ENCODE measurements around the gene TGFBR3.

TGFBR3 gene

DNA sequence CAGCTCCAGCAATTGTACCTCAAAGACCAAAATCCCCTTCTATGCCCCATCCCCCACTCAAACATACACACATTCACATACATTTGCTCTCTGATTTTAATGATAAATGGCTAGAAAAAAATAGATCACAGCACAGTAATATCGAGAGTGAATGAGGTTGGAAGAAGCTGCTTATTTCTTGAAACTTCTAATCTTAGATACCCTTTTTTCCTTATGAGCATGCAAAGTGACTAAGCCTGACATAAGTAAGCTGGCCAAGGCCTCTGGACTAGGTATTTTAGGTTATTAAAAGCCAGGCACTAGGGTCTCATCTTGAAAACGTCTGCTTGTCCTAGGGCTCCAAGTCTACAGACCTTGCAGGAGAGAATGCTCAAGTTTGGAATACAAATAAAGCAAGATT lies 133.6 kb downstream of the TGFBR3 start:
- DNase-seq = no peak

DNA sequence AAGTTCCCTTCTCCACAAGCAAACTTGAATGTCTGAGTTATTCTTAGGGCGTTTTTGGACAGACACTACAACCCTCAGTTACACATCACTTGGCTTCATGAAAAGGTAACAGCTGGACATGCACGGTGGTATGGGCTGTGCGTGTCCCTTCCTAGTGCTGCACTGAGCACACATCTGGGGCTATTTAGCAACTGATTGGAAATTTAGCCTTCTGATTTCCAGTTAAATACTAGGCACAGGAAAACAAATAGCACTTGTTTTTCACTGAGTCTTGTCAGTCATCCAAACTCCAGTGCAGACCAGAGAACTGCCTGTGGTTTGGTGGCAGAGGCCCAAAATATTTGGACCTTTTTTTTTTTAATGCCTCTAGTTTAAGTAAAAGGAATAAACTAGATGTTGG lies 134.7 kb downstream of the TGFBR3 start:
- DNase-seq = peak; percentile 27

DNA sequence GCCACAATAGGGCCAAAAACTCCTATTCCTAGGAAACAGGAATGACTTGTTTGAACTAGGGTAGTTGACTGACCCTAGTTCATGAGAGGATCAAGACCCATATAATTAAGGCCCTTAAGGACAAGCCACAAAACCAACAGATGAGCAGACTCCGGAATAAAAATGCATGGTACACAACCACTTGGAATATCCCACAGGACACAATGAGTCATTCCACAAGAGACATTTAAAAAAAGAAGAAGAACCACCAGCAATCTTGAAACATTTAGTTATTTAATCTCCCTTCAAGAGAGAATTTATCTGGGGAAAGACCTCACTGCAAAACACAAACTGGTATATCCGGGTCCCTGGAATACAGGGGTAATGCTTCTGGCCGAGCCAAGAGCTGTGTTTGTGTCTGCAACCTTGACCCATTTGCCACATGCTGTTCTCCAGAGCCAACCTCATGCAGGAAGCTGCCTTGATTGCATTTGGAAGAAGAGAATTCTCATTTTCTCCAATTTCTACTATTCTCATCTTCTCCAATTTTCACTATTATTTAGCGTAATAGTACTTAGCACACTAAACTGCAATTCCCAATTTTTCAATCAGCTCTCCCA lies 135.5 kb downstream of the TGFBR3 start:
- DNase-seq = no peak

DNA sequence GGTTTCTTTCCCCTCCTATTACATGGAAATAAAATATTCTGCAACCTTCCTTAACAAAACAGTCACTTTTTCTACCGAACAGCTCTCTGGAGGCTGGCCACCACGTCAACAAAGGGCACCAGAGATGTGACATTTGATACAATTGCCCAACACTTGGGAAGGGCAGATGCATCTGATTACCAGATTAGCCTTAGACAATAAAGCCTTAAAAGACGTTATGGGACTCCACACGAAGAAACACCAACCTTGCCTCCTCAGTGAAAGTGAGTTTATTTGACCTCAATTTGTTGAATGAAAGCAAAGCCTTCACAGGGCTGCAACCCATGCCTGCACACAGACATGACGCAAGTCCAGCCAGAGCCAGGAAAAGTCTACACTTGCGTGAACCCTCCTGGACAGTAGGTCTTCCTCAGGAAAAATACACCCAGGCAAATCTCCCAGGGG lies 136.1 kb downstream of the TGFBR3 start:
- no peak for DNase-seq

DNA sequence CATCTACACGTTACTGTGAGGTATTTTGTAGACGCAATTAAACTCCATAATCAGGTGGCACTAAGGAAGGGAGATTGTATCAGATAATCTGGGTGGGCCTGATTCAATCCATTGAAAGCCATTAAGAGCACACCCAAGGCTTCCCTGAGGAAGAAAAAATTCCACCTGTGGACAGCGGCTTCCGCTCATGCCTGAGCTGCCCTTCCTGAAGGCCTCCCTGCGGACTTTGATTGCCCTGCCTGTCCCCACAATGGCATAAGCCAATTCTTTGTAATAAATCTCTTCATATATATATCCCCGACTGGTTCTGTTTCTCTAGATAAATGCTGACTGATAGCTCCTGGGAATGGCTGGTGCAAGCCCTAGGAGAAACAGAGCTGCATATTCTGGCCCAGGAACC lies 138.3 kb downstream of the TGFBR3 start:
- DNase-seq = no peak

DNA sequence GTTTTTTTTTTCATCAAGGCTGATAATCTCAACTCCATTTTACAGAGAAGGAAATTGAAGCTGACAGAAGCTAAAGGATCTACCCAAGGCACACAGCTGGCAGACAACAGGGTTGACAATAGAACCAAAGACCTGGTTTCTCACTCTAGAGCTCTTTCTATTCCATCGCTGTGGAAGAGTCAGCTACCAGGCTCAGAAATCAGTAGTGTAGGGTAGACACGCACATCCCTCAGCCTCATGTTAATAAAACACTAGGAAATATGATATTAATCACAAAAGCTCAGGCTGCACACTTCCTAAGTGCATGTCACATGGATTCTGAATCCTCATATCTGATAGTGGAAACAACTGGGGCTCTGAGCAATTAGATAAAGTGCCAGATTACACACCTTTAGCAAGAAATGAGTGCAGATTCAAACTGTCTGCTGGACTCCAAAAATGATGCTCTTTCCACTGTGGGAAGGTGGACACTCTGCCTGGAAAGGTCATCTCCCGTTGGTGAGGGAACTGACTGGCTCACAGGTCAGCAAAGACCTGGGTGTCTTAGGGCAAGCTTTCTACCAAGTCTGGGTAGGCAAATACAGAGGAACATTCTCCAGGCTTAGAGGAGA lies 139.1 kb downstream of the TGFBR3 start:
- DNase-seq = no peak

DNA sequence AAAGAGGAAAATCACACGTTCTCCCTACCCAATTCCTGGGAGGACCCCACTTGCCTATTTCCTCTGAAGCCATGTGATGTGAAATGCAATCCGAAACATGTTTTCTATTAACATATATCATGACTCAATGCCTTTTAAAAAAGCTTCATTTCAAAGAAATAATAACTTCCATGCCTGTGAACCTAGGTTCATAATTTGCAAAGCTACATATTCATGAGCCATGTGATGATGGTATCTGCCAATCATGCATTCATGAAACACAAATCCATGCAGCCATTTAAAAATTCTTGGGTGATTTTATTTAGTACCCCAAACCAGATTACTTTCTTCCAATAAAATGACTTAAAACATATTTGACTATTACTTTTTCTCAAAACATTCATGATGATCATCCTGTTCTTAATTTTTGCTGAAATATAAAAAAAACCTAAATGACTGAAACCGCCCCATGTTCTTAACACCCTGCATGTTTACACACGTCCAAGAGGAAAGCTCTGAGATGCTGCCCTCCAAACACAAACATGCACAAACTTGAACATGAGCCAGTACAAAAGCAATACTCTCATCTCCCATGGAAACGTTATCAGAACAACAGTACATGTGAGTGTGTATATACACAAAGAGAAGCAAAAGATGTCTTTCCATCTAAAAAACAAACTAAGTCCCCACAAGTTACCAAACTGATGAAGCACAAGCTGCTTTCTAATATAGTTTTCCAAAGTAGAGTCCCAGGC lies 140.1 kb downstream of the TGFBR3 start:
- no peak for DNase-seq

DNA sequence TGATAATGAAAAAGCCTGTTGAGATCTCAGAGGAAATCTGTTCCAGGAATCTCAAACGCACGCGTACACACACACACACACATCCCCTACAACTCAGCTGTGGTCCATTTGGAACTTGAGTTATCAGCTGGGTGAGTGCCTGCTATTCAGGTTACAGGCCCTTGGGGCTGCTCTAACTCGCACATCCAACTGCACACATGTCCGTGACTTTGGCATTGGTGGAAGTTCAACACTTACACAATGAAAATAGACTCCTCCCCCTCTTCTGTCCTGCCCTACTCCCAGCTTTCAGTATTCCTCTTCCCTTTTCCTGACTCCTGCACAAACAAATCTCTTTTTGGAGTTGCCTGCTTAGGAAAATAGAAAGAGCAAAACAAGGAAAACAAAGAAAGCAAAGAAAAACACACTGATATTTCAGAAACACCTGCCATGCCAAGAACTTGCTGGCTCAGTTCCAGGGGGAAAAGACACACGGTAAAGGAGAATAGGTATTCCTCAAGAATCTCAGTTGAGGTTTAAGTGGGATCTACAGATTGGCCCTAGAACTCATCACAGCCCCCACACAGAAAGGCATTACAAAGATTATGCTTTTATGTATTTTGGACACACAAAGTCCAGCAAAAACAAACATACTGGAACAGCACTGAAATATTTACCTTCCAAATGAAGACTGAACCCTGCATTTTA lies 140.9 kb downstream of the TGFBR3 start:
- peak; percentile 6 for DNase-seq

DNA sequence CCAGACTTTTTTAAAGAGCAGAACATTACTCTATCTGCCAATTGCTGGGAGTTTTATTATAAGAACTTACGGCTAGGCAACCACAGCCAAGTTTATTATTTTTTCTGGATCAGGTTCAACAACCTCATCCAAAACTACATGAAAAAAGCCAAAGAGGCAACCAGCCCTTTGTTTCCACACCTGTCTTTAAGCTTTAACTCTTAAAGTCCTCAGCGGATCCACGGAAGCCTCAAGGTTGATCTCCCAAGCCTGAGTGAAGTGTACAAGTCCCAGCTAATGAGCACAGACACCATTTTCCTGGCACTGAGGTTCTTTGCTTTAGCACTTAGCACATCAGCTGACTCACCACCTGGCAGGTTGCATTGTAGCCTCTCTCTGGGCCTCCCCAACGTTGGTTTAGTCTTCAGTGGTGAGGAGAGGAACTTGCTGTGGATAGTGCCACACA lies 143.1 kb downstream of the TGFBR3 start:
- DNase-seq = peak; percentile 76

DNA sequence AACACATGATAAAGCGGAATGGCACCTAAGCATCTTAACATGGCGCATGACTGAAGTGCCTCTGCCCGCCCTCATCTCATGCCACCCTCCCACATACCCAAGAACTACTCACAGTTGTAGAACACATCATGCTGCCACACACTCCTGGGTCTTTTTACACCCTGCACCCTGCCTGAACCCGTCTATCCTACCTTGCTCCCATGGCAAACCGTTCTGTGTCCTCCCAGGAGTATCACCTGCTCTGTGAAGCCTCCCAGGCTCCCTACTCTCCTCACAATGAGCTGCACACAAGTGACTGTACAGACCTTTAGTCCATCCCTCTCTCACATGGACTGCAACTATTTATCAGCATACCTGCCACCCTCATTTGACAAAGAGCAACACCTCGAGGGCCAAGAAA lies 144.0 kb downstream of the TGFBR3 start:
- no peak for DNase-seq

DNA sequence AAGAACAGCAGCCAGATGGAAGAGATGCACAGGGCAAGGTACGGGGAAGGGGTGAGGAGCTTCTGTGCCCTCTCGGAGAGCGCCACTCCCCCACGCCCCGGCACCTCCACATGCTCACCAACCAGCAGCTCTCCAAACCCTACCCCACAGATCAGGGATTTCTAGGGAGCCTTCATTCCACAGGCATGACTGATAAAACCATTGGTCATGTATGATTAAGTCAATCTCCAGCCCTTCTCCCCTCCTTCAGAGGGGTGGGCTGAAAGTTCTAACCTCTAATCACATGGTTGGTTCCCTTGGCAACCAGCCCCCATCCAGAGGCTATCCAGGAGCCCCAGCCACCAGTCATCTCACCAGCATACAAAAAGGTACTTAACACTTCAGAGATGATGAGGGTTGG lies 144.7 kb downstream of the TGFBR3 start:
- DNase-seq = no peak

DNA sequence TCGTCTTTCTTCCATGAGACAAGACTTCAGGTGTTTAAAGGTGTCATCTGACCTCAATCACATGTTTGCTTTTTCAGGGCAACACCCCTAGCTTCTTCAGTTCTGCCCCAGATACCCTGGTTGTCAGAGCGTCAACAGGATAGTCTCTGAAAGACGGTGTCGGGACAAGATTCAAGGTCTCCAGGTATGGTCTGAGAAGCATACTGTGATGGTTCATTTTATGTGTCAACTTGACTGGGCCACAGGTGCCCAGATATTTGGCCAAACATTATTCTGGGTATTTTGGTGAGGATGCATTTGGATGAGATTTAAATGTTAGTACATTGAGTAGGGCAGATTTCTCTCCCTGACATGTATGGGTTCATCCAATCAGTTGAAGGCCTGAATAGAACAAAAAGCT lies 148.3 kb downstream of the TGFBR3 start:
- no peak for DNase-seq

DNA sequence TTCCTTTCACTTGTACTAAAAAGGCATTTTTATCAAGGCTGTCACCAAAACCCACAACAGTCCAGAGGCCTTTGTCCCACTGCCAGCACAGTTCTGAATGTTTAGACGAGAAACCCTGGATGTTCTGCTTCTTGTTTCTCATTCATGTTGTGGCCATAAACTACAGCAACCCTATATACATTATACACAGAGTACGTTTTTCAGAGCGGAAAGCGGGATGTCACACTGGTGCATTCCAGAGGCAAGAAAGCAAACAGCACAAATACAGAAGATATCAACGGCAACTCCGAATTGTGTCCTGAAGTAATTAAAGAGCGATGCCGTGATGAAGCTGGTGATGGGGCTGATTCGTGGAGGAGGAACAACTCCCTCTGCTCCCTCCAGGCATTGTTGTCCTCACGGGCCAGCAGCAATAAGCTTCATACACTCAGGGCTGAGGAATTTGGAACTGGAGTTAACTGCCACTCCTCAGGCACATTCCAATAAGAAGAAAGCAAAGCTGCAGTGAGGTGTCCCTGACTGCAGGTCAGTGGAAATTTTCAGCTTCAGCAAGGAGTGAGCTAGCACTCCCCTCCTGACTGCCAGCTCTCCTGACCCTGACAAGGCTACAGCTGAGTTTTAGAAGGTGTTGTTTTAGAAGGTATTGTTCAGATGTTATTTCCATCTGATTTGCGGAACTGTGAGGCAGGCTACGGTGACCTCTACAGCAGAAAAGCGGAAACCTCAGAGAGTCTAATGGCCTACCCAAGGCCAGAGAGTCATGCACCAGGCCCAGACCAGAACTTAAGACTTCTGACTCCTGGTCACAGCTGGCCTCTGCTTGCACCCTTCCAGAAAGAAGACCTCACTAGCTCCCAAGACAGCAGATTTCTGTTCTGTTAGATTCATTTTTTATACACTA lies 149.0 kb downstream of the TGFBR3 start:
- DNase-seq = no peak

DNA sequence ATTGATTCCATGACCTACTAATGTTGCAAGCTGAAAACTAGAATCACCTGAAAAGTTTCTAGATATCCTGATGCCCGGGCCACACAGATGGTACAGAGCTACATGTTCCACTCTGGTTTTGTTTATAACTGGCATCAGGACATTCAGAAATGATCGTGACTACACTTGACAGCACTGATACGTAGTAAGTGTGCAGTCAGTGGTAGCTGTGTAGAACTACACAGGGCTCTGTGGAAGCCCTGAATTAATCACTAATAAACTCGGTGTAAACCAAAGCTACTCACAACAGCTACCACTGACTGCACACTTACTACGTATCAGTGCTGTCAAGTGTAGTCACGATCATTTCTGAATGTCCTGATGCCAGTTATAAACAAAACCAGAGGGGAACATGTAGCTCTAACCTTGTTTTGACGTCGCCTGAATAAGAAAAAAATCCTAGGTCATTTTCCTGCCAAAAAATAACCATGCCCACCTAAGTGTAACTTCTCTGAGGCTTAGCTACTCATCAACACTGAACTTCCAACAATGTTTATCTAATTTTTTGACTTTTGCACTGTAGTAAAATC lies 149.7 kb downstream of the TGFBR3 start:
- DNase-seq = no peak

DNA sequence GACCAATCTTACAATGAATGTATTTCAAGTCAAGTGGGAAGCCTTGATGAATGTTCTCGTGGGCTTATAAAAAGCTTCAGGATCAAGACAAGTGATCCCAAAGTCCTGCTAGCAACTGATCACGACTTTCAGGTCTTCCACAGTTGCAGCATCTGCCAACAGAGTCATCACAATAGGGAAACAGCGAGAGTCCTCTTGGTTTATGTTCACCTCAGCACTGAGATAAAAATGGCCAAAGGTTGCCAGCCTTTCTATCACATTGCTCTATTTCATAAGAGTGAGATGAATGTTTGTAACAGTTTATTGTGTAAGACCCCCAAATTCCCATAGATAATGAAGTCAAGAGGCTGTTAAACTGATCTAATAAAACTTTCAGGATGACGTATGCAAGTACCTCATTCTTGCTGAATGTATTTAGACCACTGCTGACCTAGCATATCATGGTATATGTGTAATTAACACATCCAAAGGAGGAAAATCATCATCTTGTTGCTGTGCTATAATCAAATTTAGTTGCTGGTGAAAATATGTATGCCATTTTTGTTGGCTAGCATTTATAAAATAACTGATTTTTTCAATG lies 150.6 kb downstream of the TGFBR3 start:
- no peak for DNase-seq

DNA sequence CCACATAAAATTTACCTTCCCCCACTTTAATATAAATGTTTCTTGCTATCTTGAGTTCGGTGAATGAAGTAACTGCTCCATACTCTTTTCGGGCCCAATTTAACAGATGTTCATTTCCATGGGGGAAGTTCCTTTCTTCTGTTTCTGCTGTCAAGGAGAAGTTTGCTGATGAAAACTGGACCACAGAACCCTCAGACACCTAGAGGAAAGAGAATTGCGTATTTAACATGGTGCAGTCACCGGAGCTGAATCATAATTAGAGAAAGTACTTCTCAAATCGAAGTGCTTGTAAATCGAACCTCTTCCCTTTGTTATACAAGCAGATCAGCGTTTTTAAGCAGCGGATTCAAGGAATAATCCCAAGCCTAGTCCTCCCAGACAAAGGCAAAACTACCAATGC lies 151.2 kb downstream of the TGFBR3 start:
- DNase-seq = no peak

DNA sequence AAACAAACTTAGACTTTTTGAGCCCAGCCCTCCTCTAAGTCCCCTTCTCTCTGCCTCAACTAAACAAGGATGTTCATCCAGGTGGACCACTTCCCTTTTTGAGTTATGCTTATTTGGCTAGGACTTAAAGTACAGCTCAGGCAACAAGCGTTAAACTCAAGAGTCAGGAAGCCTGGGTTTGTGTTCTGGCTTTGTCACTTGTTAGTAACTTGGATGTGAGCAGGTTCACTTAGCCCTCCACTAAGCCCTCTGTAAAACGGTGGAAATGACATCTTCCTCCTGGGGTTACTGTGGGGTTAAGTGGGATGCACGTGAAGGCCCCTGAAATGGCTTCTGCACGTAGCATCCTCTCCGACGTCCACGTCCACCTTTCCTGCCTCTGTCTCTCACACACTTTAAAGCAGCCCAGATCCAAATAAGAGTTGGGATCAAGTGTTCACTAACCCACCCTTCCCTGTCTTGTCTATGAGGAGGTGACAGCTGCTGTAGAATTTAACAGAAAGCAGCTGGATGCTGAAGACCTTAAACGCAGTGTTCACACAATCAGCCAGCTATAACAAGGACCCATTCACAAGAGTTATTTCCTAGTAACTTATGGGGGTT lies 152.7 kb downstream of the TGFBR3 start:
- no peak for DNase-seq

DNA sequence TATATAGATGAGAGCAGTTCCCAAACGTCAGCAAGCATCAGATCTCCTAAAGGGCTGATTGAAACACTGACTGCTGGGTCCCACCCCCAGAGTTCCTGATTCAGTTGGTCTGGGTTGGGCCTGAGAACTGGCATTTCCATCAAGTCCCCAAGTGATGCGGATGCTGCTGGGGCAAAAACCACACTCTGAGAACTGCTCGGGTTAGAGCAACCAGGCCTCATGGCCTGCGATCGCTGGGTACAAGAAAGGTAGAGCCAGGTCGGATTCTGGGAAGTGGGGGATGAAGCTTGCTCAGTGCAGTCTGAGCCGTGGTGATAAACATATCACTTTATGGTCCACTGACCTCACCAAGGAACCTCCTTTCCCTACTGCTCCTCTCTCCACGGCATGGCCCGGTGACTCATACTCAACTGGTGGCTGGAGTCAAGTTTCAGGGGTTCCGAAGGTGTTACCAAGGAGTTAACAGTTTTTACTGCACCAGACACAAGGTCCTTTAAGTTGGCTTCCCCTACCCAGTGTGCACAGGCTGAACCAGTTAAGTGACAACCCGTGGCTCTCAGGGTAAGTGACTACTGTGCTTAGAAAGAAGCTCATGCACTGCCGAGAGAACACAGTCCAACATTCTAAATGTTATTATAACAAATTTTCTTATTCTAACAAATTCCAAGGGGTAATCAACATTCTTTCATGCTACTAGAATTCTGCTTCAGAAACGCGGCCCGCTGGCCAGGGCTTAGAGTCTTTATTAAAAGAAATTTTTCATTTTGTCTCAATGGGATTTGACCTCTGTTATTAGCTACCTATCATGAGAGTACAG lies 153.5 kb downstream of the TGFBR3 start:
- DNase-seq = no peak

DNA sequence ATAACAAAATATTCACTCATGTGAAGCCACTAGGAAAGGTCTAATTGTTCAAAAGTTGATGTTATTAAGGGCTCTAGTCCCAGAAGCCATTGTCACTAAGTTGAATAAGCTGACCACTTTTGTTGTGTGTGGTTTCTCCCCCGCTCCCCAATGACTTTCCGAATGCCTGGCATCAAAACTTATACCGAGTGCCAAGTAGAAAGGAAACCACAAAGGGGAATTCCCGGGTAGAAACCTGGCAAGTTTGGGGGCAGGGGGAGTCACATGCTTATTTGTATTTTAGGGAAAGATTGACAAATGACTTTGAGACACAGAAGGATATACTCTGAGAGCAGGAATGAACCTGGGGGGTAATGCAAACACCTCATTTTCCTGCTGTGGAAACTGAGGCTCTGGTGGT lies 154.1 kb downstream of the TGFBR3 start:
- no peak for DNase-seq

All from NCI-H1092 treated with DMSO at 0.1 percent for 48 hours (cell line).